ENCODE data around the gene NCK2.

The NCK2 gene

GRCh38 chr2:105783972-105784371, 39.3 kb downstream of the NCK2 start:
- H3K79me2 ChIP-seq (ENCODE audit: control insufficient read depth, low read length) = peaks cover 10% of the 10 kb centered on the region
- no peaks in the 10 kb centered on the region for H3K27me3 ChIP-seq (ENCODE audit: control insufficient read depth, low read length)
- H3K36me3 ChIP-seq (ENCODE audit: control insufficient read depth, low read length) = no peaks in the 10 kb centered on the region
- H3K4me1 ChIP-seq (ENCODE audit: control insufficient read depth, low read length) = peaks cover 29% of the 10 kb centered on the region
- H3K9me3 ChIP-seq (ENCODE audit: control insufficient read depth, insufficient read depth, low read length) = no peaks in the 10 kb centered on the region
- H3K4me3 ChIP-seq (ENCODE audit: low read length) = no peak overlapping the region
- H3F3A ChIP-seq (ENCODE audit: control insufficient read depth, insufficient read depth) = no peaks in the 10 kb centered on the region
- no peaks in the 10 kb centered on the region for H3K9me2 ChIP-seq (replicated peaks; ENCODE audit: control insufficient read depth, low read length)
- no peak overlapping the region for H3K27ac ChIP-seq (ENCODE audit: low read depth, low read length)
- TF ChIP-seq EZH2phosphoT487 (IDR thresholded peaks at IDR 0.05; ENCODE audit: borderline replicate concordance, low read length) (no peak), CTCF (IDR thresholded peaks at IDR 0.05; ENCODE audit: low read depth, low read length, poor library complexity, severe bottlenecking) (no peak)
- H3K4me2 ChIP-seq (ENCODE audit: low read length) = no peak overlapping the region
- H4K20me1 ChIP-seq (ENCODE audit: control insufficient read depth, insufficient read depth, low read depth, low read length) = no peaks in the 10 kb centered on the region

GRCh38 chr2:105784589-105784988, 39.9 kb downstream of the NCK2 start:
- Histone ChIP-seq H3K79me2 (ENCODE audit: control insufficient read depth, low read length) (peaks cover 14% of the 10 kb centered on the region), H3K9me3 (ENCODE audit: control insufficient read depth, insufficient read depth, low read length) (no peaks in the 10 kb centered on the region), H4K20me1 (ENCODE audit: control insufficient read depth, insufficient read depth, low read depth, low read length) (no peaks in the 10 kb centered on the region), H3K36me3 (ENCODE audit: control insufficient read depth, low read length) (no peaks in the 10 kb centered on the region), H3K27ac (ENCODE audit: low read depth, low read length) (no peak overlapping the region), H3F3A (ENCODE audit: control insufficient read depth, insufficient read depth) (no peaks in the 10 kb centered on the region), H3K4me2 (ENCODE audit: low read length) (no peak overlapping the region), H3K9me2 (replicated peaks; ENCODE audit: control insufficient read depth, low read length) (no peaks in the 10 kb centered on the region), H3K27me3 (ENCODE audit: control insufficient read depth, low read length) (no peaks in the 10 kb centered on the region), H3K4me3 (ENCODE audit: low read length) (no peak overlapping the region), H3K4me1 (ENCODE audit: control insufficient read depth, low read length) (peaks cover 35% of the 10 kb centered on the region)
- TF ChIP-seq CTCF (IDR thresholded peaks at IDR 0.05; ENCODE audit: low read depth, low read length, poor library complexity, severe bottlenecking) = no peak
- no peak for TF ChIP-seq EZH2phosphoT487 (IDR thresholded peaks at IDR 0.05; ENCODE audit: borderline replicate concordance, low read length)

- no peaks in the 10 kb centered on the region for H3K27me3 ChIP-seq (ENCODE audit: control insufficient read depth, low read length)
- peaks cover 42% of the 10 kb centered on the region for H3K4me1 ChIP-seq (ENCODE audit: control insufficient read depth, low read length)
- H3K4me3 ChIP-seq (ENCODE audit: low read length) = no peak overlapping the region
- TF ChIP-seq CTCF (IDR thresholded peaks at IDR 0.05; ENCODE audit: low read depth, low read length, poor library complexity, severe bottlenecking) = no peak
- no peak for TF ChIP-seq EZH2phosphoT487 (IDR thresholded peaks at IDR 0.05; ENCODE audit: borderline replicate concordance, low read length)
- no peaks in the 10 kb centered on the region for H4K20me1 ChIP-seq (ENCODE audit: control insufficient read depth, insufficient read depth, low read depth, low read length)
- no peak overlapping the region for H3K27ac ChIP-seq (ENCODE audit: low read depth, low read length)
- no peaks in the 10 kb centered on the region for H3K36me3 ChIP-seq (ENCODE audit: control insufficient read depth, low read length)
- no peak overlapping the region for H3K4me2 ChIP-seq (ENCODE audit: low read length)
- H3K9me2 ChIP-seq (replicated peaks; ENCODE audit: control insufficient read depth, low read length) = no peaks in the 10 kb centered on the region
- H3K9me3 ChIP-seq (ENCODE audit: control insufficient read depth, insufficient read depth, low read length) = no peaks in the 10 kb centered on the region
- H3K79me2 ChIP-seq (ENCODE audit: control insufficient read depth, low read length) = peaks cover 19% of the 10 kb centered on the region
- H3F3A ChIP-seq (ENCODE audit: control insufficient read depth, insufficient read depth) = no peaks in the 10 kb centered on the region
These were observed 40.6 kb downstream of the NCK2 start for GRCh38 chr2:105785095-105785847.

Measured in DOHH2 (cell line).